ENCODE data around the gene DNAAF5. TPM values are rescaled to one million over a fixed set of nuclear protein-coding genes. Genes with fewer than 3 reads are reported as not detected.

The DNAAF5 gene
- total and polyA plus RNA-seq, 2 experiments from 2014 or later = 32.7 to 93.8 TPM

- Histone ChIP-seq H3K4me3 (no peak overlapping the region), H3K27ac (peak overlapping the region; percentile 98), H3K36me3 (peaks cover 3% of the 10 kb centered on the region), H3K9me3 (ENCODE audit: low read depth) (no peaks in the 10 kb centered on the region), H3K4me1 (ENCODE audit: low read depth) (peaks cover 28% of the 10 kb centered on the region), H3K27me3 (no peaks in the 10 kb centered on the region)
- DNase-seq (ENCODE audit: low read depth in 1 of 2, low spot score in 1 of 2) = peak; percentile 47 to 86
- TF ChIP-seq CTCF (IDR thresholded peaks at IDR 0.05; ENCODE audit: low read depth, low read length) = no peak
Measured at GRCh38 chr7:831596-832166, 105.2 kb downstream of the DNAAF5 start.

- H3K27me3 ChIP-seq = no peaks in the 10 kb centered on the region
- H3K27ac ChIP-seq = peak within 1 kb of the TSS; percentile 98
- no peaks in the 10 kb centered on the region for H3K9me3 ChIP-seq (ENCODE audit: low read depth)
- peaks cover 3% of the 10 kb centered on the region for H3K36me3 ChIP-seq
- DNase-seq (ENCODE audit: low read depth in 1 of 2, low spot score in 1 of 2) = peak; percentile 49 to 72
- H3K4me1 ChIP-seq (ENCODE audit: low read depth) = peaks cover 28% of the 10 kb centered on the region
- TF ChIP-seq CTCF (IDR thresholded peaks at IDR 0.05; ENCODE audit: low read depth, low read length) = no peak
- H3K4me3 ChIP-seq = no peak within 1 kb of the TSS
Measured at GRCh38 chr7:832167-832967, 105.9 kb downstream of the DNAAF5 start, which contains the start of gene SUN1. Gene SUN1 (plus strand): TSS chr7:832476. CDS start chr7:832525, 49 bp downstream.

GRCh38 chr7:832968-833424 is 106.5 kb downstream of the DNAAF5 start:
- Histone ChIP-seq H3K4me3 (no peak overlapping the region), H3K4me1 (ENCODE audit: low read depth) (peaks cover 29% of the 10 kb centered on the region), H3K27me3 (no peaks in the 10 kb centered on the region), H3K27ac (peak overlapping the region; percentile 98), H3K36me3 (peaks cover 3% of the 10 kb centered on the region), H3K9me3 (ENCODE audit: low read depth) (no peaks in the 10 kb centered on the region)
- no peak for DNase-seq (ENCODE audit: low read depth in 1 of 2, low spot score in 1 of 2)
- no peak for TF ChIP-seq CTCF (IDR thresholded peaks at IDR 0.05; ENCODE audit: low read depth, low read length)

GRCh38 chr7:833601-834258 is 107.2 kb downstream of the DNAAF5 start:
- H3K36me3 ChIP-seq = peaks cover 4% of the 10 kb centered on the region
- H3K4me3 ChIP-seq = no peak overlapping the region
- TF ChIP-seq CTCF (IDR thresholded peaks at IDR 0.05; ENCODE audit: low read depth, low read length) = no peak
- no peaks in the 10 kb centered on the region for H3K9me3 ChIP-seq (ENCODE audit: low read depth)
- H3K4me1 ChIP-seq (ENCODE audit: low read depth) = peaks cover 34% of the 10 kb centered on the region
- peak overlapping the region; percentile 98 for H3K27ac ChIP-seq
- no peaks in the 10 kb centered on the region for H3K27me3 ChIP-seq
- no peak for DNase-seq (ENCODE audit: low read depth in 1 of 2, low spot score in 1 of 2)

- no peak for DNase-seq (ENCODE audit: low read depth in 1 of 2, low spot score in 1 of 2)
- no peak overlapping the region for H3K27ac ChIP-seq
- no peak overlapping the region for H3K4me3 ChIP-seq
- H3K9me3 ChIP-seq (ENCODE audit: low read depth) = no peaks in the 10 kb centered on the region
- H3K4me1 ChIP-seq (ENCODE audit: low read depth) = peaks cover 34% of the 10 kb centered on the region
- TF ChIP-seq CTCF (IDR thresholded peaks at IDR 0.05; ENCODE audit: low read depth, low read length) = no peak
- peaks cover 8% of the 10 kb centered on the region for H3K36me3 ChIP-seq
- H3K27me3 ChIP-seq = no peaks in the 10 kb centered on the region
Measured at GRCh38 chr7:834277-834676, 107.8 kb downstream of the DNAAF5 start.
